Epidermal melanocyte (primary cell): ENCODE results near the gene NRL.

Experiments used
- DNase-seq: peaks from one replicate; pipeline ENCODE4 v3.0.0; 2011; ENCODE audit warnings: low spot score; ENCODE audit not compliant: insufficient read length

NRL gene

DNA sequence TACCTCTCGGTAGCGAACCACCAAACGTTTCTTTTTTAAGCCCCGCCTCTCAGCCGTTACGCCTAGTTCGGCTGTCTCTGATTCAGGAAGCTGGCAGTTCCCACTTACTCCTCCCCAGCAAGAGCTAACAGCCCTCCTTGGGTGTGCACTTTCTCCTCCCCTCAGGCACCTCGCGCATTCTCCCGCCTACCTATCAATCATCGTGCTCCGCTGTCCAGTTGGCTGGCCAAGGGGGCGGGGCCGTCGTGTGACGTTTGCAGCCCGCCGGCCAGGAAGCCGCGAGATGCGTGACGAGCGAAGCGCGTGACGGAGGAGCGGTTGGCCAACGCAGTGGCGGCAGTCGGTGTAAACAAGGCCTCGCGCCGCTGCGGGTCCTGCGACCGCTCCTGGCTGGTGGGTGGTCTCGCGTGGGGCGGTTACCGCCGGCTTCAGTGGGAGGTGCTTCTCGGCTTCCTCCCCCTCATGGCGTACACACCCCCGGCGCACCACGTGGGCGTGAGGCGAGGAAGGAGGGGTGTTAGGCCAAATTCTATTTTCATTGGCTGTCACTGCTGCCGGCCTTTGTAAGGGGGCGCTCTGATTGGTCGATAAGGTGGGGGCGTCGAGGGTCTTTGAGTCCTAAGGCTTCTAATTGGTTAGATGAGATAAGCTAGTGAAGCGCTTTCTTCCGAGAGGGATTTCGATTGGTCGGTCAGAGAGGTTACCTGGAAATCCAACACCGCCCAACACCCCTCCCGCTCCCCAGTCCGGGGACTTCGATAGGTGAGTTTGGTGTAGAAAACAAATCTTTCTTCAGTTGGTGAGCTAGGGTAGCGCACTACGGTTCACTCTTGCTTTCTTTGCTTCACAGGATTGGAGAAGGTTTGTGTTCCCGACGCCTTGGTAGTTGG lies at the start of gene NRL, which contains the start of gene DCAF11:
NRL (minus strand) TSS at position 418 of the 890 bp plus-strand sequence. CDS start 32,101 bp downstream, outside the sequence.
DCAF11 (plus strand) TSS at position 246 of the 890 bp plus-strand sequence. CDS start 818 bp downstream, outside the sequence.
- DNase-seq: peak; percentile 99

DNA sequence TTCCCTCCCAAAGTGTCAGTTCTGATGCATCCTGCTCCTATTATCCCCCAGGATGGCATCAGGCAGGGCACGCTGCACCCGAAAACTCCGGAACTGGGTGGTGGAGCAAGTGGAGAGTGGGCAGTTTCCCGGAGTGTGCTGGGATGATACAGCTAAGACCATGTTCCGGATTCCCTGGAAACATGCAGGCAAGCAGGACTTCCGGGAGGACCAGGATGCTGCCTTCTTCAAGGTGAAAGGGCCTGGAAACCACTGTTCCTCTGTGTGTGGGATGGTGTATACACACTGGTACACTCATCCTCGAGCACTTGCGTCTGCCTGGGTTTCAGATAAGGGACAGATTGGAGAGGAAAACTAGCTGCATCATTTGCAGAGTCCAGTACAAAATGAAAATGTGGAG lies 47.3 kb upstream of the NRL start:
- no peak for DNase-seq

DNA sequence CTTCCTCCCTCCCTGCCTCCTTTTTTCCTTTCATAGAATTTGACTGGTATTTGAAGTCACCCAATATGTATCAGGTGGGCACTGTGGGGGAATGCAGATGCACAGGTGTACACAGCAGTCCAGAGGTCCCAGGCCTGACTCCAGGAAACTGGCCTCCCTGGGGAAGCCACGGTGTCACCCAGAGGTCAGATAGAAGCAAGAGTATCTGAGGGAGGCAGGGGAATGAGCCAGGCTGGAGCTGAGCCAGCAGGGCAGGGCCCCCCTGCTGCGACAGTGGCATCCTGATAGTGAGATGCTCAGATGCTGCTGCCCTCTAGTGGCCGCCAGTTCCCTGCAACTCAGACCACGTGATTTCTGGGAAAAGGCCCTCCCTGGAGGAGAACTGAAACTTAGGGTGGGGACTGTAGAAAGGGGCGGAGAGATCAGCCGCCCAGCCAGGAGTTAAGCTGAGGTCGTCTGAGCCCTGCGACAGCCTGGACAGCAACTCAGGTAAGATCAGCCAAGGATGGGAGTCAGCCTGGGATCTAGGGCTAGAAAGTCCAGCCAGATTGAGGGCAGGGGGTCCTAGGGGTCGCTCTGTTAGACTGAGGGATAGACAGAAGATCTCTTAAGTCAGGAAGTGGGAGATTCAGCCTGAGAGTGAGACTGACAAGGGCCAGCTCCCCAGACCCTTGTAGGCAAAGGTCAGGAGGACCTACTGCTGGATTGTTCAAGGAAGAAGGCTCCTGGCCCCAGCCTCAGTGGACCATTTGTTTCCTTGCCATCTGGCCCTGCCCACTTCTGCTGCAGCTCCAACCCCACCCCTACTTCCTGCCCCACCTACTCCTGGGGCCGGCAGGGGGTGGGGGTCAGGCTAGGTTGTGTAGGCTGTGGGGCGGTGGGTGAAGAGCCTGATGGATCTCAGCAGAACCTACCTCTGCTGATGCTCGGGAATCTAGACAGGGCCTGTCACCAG lies 46.4 kb upstream of the NRL start, which contains the start of gene IRF9:
IRF9 (plus strand) TSS at position 416 of the 955 bp plus-strand sequence. CDS start 880 bp downstream, outside the sequence.
- DNase-seq: peak; percentile 99

DNA sequence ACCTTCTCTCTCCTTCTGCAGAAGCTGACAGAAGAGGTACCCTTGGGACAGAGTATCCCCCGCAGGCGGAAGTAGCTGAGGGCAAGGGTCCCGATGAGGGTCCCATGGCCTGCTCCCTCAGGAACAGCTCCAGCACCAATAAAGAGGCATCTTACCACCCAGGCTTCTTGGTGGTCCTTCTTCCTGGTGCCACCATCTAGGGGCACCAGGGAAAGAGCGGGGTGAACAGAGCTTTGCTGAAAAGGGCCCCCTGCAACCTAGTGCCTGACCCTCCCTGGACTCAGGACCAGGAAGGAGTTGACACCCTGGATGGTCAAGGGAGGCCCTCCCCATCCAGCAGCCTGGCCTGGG lies 45.7 kb upstream of the NRL start:
- DNase-seq: no peak

DNA sequence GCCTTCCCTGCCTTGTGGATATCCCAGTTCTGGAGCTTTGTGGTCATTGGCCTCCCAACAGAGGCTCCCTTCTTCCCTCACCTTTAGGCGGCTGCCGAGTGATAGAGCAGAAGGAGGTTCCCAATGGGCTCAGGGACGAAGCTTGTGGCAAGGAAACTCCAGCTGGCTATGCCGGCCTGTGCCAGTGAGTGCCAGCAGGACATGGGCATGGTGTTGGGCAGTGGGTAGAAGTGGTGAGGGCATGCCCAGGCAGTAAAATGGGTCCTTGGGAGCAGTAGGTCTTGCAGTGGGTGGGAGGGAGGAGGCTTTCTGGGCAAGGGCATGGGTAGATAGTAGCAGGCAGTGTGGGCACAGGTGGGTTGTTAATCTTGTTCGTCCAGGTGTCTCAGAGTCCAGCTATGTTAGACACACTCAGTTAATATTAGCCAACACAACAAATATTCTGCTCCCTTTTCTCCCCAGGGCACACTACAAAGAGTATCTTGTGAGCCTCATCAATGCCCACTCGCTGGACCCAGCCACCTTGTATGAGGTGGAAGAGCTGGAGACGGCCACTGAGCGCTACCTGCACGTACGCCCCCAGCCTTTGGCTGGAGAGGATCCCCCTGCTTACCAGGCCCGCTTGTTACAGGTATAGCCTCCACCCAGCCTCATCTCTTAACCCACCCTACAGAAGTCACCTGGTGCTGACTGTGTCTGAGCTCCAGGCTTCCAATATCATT lies 45.2 kb upstream of the NRL start:
- no peak for DNase-seq

DNA sequence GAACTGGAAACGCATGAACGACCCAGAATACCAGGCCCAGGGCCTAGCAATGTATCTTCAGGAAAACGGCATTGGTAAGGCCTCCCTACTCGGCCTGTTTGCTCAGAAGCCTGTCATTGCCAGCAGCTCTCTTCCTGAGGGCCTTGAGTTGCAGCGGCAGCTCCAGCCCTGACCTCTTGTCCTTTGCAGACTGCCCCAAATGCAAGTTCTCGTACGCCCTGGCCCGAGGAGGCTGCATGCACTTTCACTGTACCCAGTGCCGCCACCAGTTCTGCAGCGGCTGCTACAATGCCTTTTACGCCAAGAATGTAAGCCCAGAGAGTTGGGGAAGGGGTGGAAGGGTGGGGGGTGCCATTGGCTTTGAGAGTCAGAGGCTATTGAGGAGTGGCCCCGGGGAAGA lies 42.6 kb upstream of the NRL start:
- DNase-seq: no peak

DNA sequence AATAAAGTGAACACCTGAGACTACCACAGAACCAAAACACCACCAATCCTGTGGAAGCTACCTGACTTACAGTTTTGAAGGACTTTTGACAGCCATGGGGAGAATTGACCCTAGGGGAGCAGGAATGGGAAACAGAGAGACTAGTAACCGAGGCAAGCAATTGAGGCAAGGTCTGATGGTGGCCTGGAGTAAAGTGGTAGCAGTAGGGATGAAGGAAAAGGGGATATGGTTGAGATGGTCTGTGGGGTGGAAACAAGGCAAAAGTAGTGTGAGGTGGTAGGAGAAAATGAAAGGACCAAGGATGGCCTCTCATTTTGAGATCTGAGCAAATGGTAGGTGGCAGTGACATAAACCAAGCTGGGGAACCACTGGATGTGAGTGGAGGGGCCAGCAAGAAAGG lies 42.1 kb upstream of the NRL start:
- DNase-seq: no peak

DNA sequence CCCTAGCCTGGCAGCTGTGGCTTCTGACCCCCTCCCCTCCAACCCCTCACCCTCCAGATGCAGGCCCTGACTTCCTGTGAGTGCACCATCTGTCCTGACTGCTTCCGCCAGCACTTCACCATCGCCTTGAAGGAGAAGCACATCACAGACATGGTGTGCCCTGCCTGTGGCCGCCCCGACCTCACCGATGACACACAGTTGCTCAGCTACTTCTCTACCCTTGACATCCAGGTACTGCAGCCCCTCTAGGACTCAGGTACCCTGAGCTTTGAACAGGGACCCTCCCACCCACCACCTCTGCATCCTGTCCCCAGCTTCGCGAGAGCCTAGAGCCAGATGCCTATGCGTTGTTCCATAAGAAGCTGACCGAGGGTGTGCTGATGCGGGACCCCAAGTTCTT lies 40.4 kb upstream of the NRL start:
- no peak for DNase-seq

DNA sequence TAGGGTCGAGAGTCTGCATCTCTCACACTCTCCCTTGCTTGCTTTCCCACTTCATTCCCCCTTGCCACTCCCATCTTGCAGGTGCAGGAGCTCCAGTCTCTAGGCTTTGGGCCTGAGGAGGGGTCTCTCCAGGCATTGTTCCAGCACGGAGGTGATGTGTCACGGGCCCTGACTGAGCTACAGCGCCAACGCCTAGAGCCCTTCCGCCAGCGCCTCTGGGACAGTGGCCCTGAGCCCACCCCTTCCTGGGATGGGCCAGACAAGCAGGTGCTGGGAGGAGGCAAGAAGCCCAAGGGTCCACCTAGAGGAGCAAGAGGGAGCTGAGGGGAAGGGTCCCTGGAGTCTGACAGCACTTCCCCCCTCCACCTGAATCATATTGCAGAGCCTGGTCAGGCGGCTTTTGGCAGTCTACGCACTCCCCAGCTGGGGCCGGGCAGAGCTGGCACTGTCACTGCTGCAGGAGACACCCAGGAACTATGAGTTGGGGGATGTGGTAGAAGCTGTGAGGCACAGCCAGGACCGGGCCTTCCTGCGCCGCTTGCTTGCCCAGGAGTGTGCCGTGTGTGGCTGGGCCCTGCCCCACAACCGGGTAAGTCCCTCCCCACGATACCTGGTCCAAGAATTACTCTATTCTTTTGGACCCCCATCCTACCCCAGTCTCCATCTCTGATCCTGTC lies 36.8 kb upstream of the NRL start:
- DNase-seq: no peak

DNA sequence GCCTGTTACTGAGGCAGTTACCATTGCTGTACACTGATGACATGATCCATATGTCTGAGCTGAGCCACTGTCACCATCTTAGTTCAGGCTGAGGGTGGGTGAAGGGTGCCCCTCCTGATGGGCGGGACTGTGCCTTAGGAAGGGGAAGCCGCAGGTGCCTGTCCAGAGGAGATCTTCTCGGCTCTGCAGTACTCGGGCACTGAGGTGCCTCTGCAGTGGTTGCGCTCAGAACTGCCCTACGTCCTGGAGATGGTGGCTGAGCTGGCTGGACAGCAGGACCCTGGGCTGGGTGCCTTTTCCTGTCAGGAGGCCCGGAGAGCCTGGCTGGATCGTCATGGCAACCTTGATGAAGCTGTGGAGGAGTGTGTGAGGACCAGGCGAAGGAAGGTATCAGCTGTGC lies 36.2 kb upstream of the NRL start:
- DNase-seq: no peak

DNA sequence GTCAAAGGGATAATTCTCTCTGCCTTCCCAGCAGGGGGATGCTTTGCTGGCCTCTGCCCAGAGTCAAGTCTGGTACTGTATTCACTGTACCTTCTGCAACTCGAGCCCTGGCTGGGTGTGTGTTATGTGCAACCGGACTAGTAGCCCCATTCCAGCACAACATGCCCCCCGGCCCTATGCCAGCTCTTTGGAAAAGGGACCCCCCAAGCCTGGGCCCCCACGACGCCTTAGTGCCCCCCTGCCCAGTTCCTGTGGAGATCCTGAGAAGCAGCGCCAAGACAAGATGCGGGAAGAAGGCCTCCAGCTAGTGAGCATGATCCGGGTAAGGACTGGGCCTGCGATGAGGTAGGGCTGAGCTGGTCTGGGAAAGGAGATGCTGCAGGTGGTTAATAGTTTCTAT lies 35.8 kb upstream of the NRL start:
- no peak for DNase-seq

DNA sequence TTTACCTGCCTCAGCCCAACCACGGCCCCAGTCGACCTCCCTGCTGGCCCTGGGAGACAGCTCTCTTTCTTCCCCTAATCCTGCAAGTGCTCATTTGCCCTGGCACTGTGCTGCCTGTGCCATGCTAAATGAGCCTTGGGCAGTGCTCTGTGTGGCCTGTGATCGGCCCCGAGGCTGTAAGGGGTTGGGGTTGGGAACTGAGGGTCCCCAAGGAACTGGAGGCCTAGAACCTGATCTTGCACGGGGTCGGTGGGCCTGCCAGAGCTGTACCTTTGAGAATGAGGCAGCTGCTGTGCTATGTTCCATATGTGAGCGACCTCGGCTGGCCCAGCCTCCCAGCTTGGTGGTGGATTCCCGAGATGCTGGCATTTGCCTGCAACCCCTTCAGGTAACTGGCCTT lies 35.3 kb upstream of the NRL start:
- no peak for DNase-seq

DNA sequence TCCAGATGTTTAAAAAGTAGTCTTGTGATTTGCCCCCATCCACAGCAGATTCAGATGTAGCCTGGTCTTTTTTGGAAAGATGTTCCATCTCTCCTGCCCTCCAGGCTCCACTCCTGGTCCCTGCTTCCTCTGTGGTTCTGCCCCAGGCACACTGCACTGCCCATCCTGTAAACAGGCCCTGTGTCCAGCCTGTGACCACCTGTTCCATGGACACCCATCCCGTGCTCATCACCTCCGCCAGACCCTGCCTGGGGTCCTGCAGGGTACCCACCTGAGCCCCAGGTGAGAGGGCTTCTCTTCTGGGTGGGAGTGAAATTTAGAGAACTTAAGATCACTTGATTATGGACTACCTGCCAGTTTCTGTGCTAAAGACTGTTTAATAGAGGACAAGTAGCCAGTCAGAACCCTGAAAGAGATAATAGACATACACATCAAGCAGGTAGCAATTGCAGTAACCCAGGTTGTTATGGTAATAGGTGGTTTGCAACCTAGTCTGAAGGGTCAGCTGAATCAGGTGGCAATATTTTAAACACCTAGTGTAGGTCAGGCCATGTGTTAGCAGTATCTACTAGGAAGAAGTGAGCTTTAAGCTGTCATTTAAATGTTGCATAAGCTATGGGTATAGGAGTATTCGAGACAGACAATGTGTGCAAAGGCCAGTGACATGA lies 34.7 kb upstream of the NRL start:
- DNase-seq: no peak

DNA sequence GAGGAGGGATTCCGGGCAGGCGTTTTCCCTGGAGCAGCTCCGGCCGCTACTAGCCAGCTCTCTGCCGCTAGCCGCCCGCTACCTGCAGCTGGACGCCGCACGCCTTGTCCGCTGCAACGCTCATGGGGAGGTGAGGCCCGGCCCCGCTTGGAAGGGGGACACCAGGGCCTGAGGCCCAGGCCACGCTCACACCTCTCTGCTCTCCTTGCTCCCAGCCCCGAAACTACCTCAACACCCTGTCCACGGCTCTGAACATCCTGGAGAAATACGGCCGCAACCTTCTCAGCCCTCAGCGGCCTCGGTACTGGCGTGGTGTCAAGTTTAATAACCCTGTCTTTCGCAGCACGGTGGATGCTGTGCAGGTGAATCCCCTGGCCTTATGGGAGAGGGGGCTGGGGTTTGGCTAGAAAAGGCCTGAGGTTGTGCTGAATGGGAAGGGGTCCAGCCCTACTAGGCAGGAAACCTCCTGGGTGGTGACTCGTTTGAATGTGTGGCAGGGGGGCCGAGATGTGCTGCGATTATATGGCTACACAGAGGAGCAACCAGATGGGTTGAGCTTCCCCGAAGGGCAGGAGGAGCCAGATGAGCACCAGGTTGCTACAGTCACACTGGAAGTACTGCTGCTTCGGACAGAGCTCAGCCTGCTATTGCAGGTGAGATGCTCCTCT lies 33.1 kb upstream of the NRL start:
- DNase-seq: no peak

DNA sequence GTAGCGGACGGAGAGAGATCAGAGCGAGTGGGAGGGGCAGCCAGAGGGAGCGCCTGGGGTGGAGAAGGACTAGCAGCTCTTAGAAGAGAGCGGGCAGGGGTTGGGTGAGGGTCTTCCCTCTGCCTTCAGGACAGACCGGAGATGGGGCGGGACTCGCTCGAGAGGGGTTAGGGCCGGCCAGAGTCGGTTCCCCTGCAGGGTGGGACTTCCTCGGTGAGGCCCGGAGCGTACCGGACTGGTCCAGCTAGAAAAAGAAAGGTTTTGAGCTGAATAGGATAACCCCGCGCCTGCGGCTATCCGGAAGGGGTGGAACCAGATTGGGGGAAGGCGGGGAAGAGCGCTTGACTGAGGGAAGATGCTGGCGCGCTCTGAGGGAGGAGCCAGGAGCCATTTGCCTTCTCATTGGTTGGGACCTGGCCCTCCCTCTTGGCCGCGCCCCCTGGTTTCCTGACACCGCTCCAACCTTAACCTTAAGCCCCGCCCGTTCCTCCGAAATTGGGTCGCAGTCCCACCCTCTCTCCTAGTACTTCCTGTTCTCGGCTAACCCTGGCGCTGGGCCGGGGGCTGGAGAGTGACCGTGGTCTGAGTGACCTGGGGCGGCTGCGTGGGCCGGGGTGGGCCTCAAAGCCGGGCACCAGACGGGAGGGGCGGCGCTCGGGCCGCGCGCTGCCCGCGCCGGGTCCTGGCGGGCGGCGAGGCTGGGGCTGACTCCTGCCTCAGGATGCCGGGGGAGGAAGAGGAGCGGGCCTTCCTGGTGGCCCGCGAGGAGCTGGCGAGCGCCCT lies 32.4 kb upstream of the NRL start, which contains the start of gene RNF31:
RNF31 (plus strand) TSS at position 521 of the 783 bp plus-strand sequence; CDS start at position 722, 201 bp downstream.
- DNase-seq: peak; percentile 93

DNA sequence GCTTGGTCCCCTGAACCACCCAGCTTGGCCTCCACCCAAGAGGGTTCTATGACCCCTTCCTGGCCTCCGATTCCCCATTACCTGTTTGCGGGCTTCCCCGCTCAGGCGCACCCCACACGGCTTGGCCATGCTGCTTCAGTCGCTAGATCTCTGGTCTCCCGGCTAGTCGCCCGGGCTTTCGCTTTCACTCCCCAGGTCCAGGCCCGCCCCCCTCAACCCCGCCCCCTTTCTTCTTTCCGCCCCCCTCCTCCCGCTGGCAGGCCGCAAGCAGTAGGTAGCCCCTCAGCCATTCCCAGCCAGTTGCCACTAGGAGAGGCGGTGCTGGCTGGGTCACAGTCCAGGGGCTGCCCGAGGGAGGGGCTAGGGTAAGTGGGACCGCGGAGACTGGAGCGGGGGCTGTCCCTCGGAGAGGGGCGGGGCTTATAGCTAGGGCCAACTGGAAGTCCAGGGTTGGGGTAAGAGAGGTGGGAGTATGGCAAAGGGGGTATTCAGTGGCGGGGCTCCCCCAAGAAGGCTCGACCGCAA lies 31.8 kb upstream of the NRL start, which contains the start of gene PSME2:
PSME2 (minus strand) TSS at position 158 of the 525 bp plus-strand sequence; CDS start at position 129, 29 bp downstream.
- peak; percentile 85 for DNase-seq

DNA sequence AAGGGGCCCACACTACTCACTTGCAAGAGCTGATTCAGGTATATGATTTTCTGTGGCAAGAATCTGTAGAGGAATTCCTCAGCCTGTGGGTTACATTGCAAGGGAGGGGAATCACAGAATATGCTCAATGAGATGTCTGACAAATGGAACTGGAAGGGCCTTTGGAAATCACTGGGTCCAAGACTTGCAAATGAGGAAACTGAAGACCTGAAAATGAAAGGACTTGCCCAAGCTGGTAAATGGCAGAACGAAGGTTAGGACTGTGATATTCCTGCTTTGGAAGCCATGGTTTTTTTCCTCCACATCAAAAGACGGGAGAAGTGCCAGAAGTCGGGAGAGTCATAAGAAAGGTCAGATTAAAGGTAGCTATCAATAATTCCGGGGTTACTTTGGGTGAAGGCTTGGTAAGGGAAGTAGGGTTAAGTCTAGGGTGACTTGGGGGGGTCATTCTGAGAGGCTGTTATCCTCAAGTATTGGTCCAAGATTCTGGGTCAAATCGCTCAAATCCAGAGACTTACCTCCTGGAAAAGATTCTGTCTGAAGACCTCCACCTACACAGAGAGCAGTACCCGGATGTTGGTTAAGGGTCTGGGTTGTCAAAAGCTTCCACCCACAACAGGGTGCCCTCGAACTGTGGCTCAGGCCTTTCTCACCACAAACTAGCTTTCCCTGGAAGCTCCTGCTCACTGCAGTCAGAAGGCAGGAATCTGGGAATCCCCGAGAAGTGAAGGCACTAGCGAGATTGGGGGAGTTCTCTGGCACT lies 31.1 kb upstream of the NRL start:
- DNase-seq: no peak

DNA sequence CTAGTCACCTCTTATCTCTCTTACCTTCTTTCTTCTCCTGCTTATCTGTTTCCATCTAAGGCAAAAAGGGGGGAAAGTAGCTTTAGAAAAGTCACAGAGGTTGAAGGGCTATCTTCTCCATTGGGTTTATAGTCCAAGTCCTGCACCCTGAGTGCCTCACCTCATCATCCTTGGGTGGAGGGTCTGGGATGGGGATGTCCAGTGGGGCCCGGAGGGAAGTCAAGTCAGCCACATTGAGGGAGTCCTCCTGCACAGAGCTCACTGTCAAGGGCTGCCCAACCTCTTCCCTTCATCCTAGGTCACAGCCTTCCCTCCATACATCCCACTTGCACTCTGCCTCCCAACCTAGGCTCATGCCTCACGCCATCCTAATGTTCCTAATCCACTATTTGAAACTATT lies 30.5 kb upstream of the NRL start:
- no peak for DNase-seq
